GM10248 (cell line): ENCODE data around the gene PLCL2.
"Not testable (repeated sequence)": the region's sequence is repeated elsewhere in the genome, so short reads cannot be mapped to it uniquely, and the experiment has no call there.

Experiments
- CTCF ChIA-PET: fragments of 300-600 bp; sonication (Branson Sonifier 250); formaldehyde crosslinking; extraction: SDS; loops from one replicate; lab custom pipeline; 2021; ENCODE audit warnings: antibody characterized with exemption; lab: Yijun Ruan, JAX
- POLR2A ChIA-PET: fragments of 350-650 bp; sonication (Branson Sonifier 250); formaldehyde crosslinking; extraction: SDS; loops from one replicate; lab custom pipeline; 2020; ENCODE audit warnings: antibody characterized with exemption; lab: Yijun Ruan, JAX
- DNase-seq: peaks from one replicate; pipeline ENCODE4 v3.0.0; 2012; ENCODE audit errors: extremely low spot score
- CTCF ChIP-seq: IDR thresholded peaks from 2 replicates; pipeline ENCODE4 v1.5.1; 2012; ENCODE audit warnings: mild to moderate bottlenecking, low read depth; ENCODE audit errors: extremely low read depth, missing control alignments, control extremely low read depth

The PLCL2 gene

GRCh38 chr3:17119201-17120072 lies 234.7 kb downstream of the PLCL2 start:
- ChIA-PET CTCF (no interaction called here), POLR2A (no interaction called here)
- TF ChIP-seq CTCF, result no peak
- DNase-seq, result no peak

GRCh38 chr3:17120115-17120514 lies 235.4 kb downstream of the PLCL2 start:
- CTCF ChIA-PET, result no interaction called here
- POLR2A ChIA-PET, result no interaction called here
- DNase-seq, result no peak
- no peak for TF ChIP-seq CTCF

- POLR2A ChIA-PET, result no interaction called here
These were observed 236.6 kb downstream of the PLCL2 start for GRCh38 chr3:17121336-17121735.

GRCh38 chr3:17122758-17123157 lies 238.0 kb downstream of the PLCL2 start:
- DNase-seq, result no peak
- ChIA-PET CTCF (interaction anchor here (1.0 to 1.7 kb wide), 4 partner anchors 9 to 33 kb away, joined by 3 to 4 read pairs (median 3); no protein-coding TSS in a partner anchor), POLR2A (no interaction called here)
- no peak for TF ChIP-seq CTCF

More at GRCh38 chr3:17121336-17121735, 236.6 kb downstream of the PLCL2 start:
- DNase-seq, result no peak
- no peak for TF ChIP-seq CTCF
- CTCF ChIA-PET, result no interaction called here

GRCh38 chr3:17125738-17126442 lies 241.1 kb downstream of the PLCL2 start:
- no peak for TF ChIP-seq CTCF
- DNase-seq, result no peak
- ChIA-PET CTCF (interaction anchor here (0.9 kb wide), 1 partner anchor 7 kb away, joined by 4 read pairs; no protein-coding TSS in a partner anchor), POLR2A (no interaction called here)

- DNase-seq, POLR2A ChIA-PET, CTCF ChIA-PET: not testable (repeated sequence)
These were observed 243.9 kb downstream of the PLCL2 start for GRCh38 chr3:17128671-17129070.

DNA sequence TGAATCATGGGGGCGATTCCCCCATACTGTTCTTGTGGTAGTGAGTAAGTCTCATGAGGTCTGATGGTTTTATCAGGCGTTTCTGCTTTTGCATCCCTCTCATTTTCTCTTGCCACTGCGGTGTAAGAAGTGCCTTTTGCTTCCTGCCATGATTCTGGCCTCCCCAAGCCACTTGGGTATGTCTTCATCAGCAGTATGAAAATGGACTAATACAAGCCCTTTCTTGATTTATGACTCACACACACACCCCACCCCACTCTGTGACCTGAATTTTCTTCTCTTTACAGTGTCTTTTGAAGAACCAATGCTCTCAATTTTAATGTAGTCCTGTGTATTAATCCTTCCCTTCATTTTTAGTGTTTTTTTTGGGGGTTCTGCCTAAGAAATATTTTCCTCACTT lies 244.8 kb downstream of the PLCL2 start:
- ChIA-PET CTCF (no interaction called here), POLR2A (no interaction called here)
- TF ChIP-seq CTCF, result no peak
- DNase-seq, result no peak
